Loucy (cell line): ENCODE results near the gene MLKL.

Experiments used
- H2AFZ ChIP-seq: fragments of 200-600 bp; sonication (generic); 2 replicates; pipeline ENCODE4 v1.6.0; 2016; ENCODE audit warnings: antibody characterized with exemption, mild to moderate bottlenecking, low read length, moderate library complexity
- H3F3A ChIP-seq: fragments of 200-600 bp; 2 replicates; pipeline ENCODE4 v1.6.0; 2016; ENCODE audit warnings: antibody characterized with exemption, low read depth, mild to moderate bottlenecking
- H3K27me3 ChIP-seq: fragments of 200-600 bp; sonication (generic); 2 replicates; pipeline ENCODE4 v1.6.1; 2014; ENCODE audit warnings: low read length, mild to moderate bottlenecking; ENCODE audit not compliant: insufficient read depth, poor library complexity, severe bottlenecking
- H3K36me3 ChIP-seq: fragments of 200-600 bp; sonication (generic); 2 replicates; pipeline ENCODE4 v1.6.1; 2016; ENCODE audit warnings: low read length; ENCODE audit not compliant: insufficient read depth
- H3K4me1 ChIP-seq: fragments of 200-600 bp; sonication (generic); 2 replicates; pipeline ENCODE4 v1.5.1; 2014; ENCODE audit warnings: low read length, mild to moderate bottlenecking; ENCODE audit not compliant: insufficient read depth, poor library complexity, severe bottlenecking
- H3K4me2 ChIP-seq: fragments of 200-600 bp; sonication (generic); 2 replicates; pipeline ENCODE4 v1.6.0; 2014; ENCODE audit warnings: antibody characterized with exemption, low read length, low read depth, mild to moderate bottlenecking; ENCODE audit not compliant: poor library complexity, severe bottlenecking
- H3K4me3 ChIP-seq: fragments of 200-600 bp; sonication (generic); 2 replicates; pipeline ENCODE4 v1.5.1; 2014; ENCODE audit warnings: low read length, mild to moderate bottlenecking, mixed read lengths; ENCODE audit not compliant: poor library complexity, severe bottlenecking
- H3K79me2 ChIP-seq: fragments of 200-600 bp; sonication (generic); 2 replicates; pipeline ENCODE4 v1.6.1; 2014; ENCODE audit warnings: low read length; ENCODE audit not compliant: insufficient read depth
- H3K9ac ChIP-seq: fragments of 200-600 bp; sonication (generic); 2 replicates; pipeline ENCODE4 v1.6.0; 2014; ENCODE audit warnings: mild to moderate bottlenecking, low read depth, low read length, moderate library complexity; ENCODE audit not compliant: poor library complexity, severe bottlenecking
- H3K9me2 ChIP-seq: fragments of 200-600 bp; sonication (generic); replicated peaks from 2 replicates; pipeline ENCODE4 v1.6.1; 2016; ENCODE audit warnings: low read depth, low read length, mixed read lengths
- H3K9me3 ChIP-seq: fragments of 200-600 bp; sonication (generic); 2 replicates; pipeline ENCODE4 v1.6.1; 2014; ENCODE audit warnings: mild to moderate bottlenecking, antibody characterized with exemption, low read length, low read depth; ENCODE audit not compliant: insufficient read depth
- H4K20me1 ChIP-seq: fragments of 200-600 bp; sonication (generic); 2 replicates; pipeline ENCODE4 v1.6.0; 2014; ENCODE audit warnings: antibody characterized with exemption, low read length, mild to moderate bottlenecking; ENCODE audit not compliant: insufficient read depth, poor library complexity, severe bottlenecking
- EZH2phosphoT487 ChIP-seq: fragments of 200-600 bp; IDR thresholded peaks from 2 replicates; pipeline ENCODE4 v1.6.1; 2018; ENCODE audit warnings: antibody characterized with exemption, mild to moderate bottlenecking, moderate library complexity, borderline replicate concordance
- TF ChIP-seq, protein P1 (sequence below): fragments of 200-600 bp; sonication (generic); conservative IDR thresholded peaks from 2 replicates; pipeline ENCODE4 v1.5.1; 2014; ENCODE audit warnings: mild to moderate bottlenecking, antibody characterized with exemption, low read length

The MLKL gene

DNA sequence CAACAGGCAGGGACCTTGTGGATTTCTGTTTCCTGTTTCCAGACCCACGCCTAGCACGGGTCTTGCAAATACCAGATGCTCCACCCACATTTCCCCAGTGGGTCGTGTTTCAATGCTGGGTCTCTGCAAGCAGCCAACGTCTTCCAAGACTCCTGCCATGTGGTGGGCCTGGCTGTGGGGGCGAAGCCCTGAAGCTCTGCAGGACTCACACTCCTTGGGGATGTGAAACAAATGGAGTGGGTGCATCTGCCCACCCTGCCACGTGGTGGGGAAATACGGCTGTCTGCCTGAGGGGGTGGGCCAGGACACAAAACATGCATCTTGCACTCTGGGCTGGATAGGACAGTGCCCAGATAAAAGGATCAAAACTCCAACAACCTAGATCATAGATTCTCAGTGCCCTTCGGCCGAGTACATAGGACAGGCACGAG lies 41.4 kb upstream of the MLKL start:
- H3F3A ChIP-seq, result no peaks in the 10 kb centered on the region
- no peaks in the 10 kb centered on the region for H4K20me1 ChIP-seq
- no peaks in the 10 kb centered on the region for H3K36me3 ChIP-seq
- peak overlapping the region; percentile 72 for H2AFZ ChIP-seq
- TF ChIP-seq, protein P1, sequence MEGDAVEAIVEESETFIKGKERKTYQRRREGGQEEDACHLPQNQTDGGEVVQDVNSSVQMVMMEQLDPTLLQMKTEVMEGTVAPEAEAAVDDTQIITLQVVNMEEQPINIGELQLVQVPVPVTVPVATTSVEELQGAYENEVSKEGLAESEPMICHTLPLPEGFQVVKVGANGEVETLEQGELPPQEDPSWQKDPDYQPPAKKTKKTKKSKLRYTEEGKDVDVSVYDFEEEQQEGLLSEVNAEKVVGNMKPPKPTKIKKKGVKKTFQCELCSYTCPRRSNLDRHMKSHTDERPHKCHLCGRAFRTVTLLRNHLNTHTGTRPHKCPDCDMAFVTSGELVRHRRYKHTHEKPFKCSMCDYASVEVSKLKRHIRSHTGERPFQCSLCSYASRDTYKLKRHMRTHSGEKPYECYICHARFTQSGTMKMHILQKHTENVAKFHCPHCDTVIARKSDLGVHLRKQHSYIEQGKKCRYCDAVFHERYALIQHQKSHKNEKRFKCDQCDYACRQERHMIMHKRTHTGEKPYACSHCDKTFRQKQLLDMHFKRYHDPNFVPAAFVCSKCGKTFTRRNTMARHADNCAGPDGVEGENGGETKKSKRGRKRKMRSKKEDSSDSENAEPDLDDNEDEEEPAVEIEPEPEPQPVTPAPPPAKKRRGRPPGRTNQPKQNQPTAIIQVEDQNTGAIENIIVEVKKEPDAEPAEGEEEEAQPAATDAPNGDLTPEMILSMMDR, result no peak
- TF ChIP-seq EZH2phosphoT487, result no peak
- peak overlapping the region; percentile 26 for H3K4me2 ChIP-seq
- no peaks in the 10 kb centered on the region for H3K27me3 ChIP-seq
- no peaks in the 10 kb centered on the region for H3K9me2 ChIP-seq
- H3K79me2 ChIP-seq, result no peaks in the 10 kb centered on the region
- H3K9me3 ChIP-seq, result no peaks in the 10 kb centered on the region
- H3K4me3 ChIP-seq, result no peak overlapping the region
- H3K4me1 ChIP-seq, result peaks cover 33% of the 10 kb centered on the region
- H3K9ac ChIP-seq, result no peak overlapping the region

DNA sequence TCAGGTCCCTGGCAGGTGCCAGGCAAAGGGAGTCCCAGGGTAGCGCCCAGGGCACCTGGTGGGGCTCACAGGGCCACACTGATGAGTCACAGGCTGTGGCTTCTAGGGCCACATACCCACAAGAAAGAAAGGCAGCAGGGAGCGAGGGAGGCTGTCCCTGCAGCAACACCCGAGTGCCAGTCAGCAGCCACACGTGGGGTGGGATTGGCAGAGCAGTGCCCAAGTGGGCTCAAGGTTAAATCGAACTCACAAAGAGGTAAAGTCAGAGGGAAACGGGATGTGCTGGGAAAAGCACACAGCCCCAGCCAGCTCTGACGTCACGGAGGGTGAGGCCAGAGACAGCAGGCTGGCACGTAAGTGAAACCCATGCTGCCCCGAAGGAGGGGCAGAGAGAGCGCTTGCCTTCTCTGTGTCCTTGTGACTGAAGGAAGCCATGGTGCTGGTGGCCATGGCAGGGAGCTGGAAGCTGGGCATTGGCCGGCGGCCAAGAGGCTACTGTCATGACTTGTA lies 40.2 kb upstream of the MLKL start:
- H2AFZ ChIP-seq, result no peak overlapping the region
- no peaks in the 10 kb centered on the region for H4K20me1 ChIP-seq
- no peak overlapping the region for H3K4me3 ChIP-seq

DNA sequence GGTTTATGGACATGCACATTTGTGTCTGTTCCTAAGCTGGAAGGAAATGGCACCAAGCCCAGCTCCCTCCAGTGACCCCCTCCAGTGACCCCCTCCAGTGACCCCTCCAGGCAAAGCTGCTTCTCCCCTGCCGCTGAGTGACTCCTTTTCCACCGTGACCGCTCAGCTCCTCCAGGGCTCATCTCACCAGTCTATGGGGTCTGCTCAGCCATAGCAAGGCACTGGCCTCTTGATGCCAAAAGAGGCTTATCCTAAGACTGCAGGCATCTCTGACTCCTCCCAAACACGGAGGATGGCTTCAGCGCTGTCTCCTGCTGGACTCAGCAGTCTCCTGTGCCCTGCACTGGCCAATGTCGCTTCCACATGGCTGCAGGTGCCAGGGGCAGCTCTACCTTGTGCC lies 38.6 kb upstream of the MLKL start:
- Histone ChIP-seq H3K36me3 (no peaks in the 10 kb centered on the region), H4K20me1 (no peaks in the 10 kb centered on the region), H3K9ac (peak overlapping the region; percentile 19), H3K4me1 (peaks cover 33% of the 10 kb centered on the region), H3K4me2 (no peak overlapping the region), H3K9me3 (no peaks in the 10 kb centered on the region), H2AFZ (no peak overlapping the region), H3F3A (no peaks in the 10 kb centered on the region), H3K79me2 (no peaks in the 10 kb centered on the region), H3K27me3 (no peaks in the 10 kb centered on the region), H3K9me2 (no peaks in the 10 kb centered on the region), H3K4me3 (no peak overlapping the region)
- TF ChIP-seq, protein P1, result no peak
- TF ChIP-seq EZH2phosphoT487, result no peak

More for the DNA sequence above, 40.2 kb upstream of the MLKL start:
- Histone ChIP-seq H3K27me3 (no peaks in the 10 kb centered on the region), H3K36me3 (no peaks in the 10 kb centered on the region), H3K9me3 (no peaks in the 10 kb centered on the region), H3F3A (no peaks in the 10 kb centered on the region), H3K79me2 (no peaks in the 10 kb centered on the region), H3K4me1 (peaks cover 33% of the 10 kb centered on the region), H3K9ac (no peak overlapping the region), H3K4me2 (no peak overlapping the region), H3K9me2 (no peaks in the 10 kb centered on the region)
- TF ChIP-seq, protein P1, result no peak
- TF ChIP-seq EZH2phosphoT487, result no peak
